Upper lobe of right lung (tissue), 1 donor: Measurements from ENCODE around the gene LYAR. TPM values are rescaled to one million over a fixed set of nuclear protein-coding genes. Genes with fewer than 3 reads are reported as not detected.

Experiments
- ATAC-seq: fragments of 200-7000 bp; cut with Tn5 transposase; one replicate; pipeline ENCODE4 v1.9.1; 2020; ENCODE audit warnings: mild to moderate bottlenecking, moderate library complexity
- DNase-seq: peaks from one replicate; pipeline ENCODE4 v3.0.0-alpha.2; 2020
- H3K27ac ChIP-seq: fragments of 200-600 bp; one replicate; pipeline ENCODE4 v1.8.0; 2022
- H3K27me3 ChIP-seq: fragments of 200-600 bp; one replicate; pipeline ENCODE4 v1.8.0; 2022; ENCODE audit warnings: mild to moderate bottlenecking
- H3K36me3 ChIP-seq: fragments of 200-600 bp; one replicate; pipeline ENCODE4 v1.8.0; 2022
- H3K4me1 ChIP-seq: fragments of 200-600 bp; one replicate; pipeline ENCODE4 v1.8.0; 2022
- H3K4me3 ChIP-seq: fragments of 200-600 bp; one replicate; pipeline ENCODE4 v1.8.0; 2022; ENCODE audit warnings: mild to moderate bottlenecking
- H3K9me3 ChIP-seq: fragments of 200-600 bp; one replicate; pipeline ENCODE4 v1.8.0; 2022
- intact Hi-C: fragments of 100-400 bp; cut with DNase I; formaldehyde crosslinking; loops from one replicate; pipeline ENCODE4 v1.11.0; 2022
- total RNA-seq: library from RNA; stranded (reverse); fragmentation: NEBNext Ultra II Directional; extraction: Animal tissue kit (Norgen Biotek cat#: 25700); gene quantifications from one replicate; pipeline ENCODE4 v1.2.1, GENCODE V29; 2021
- TF ChIP-seq, protein P1 (sequence below): fragments of 200-600 bp; IDR thresholded peaks from one replicate; pipeline ENCODE4 v1.8.0; 2022; ENCODE audit warnings: antibody characterized with exemption
- donor health status: DM: no; HTN: yes; CAD: no; lungs with severe emphysema.

LYAR gene
- total RNA-seq, 1 donor from 2014 or later, result 13.3 TPM

DNA sequence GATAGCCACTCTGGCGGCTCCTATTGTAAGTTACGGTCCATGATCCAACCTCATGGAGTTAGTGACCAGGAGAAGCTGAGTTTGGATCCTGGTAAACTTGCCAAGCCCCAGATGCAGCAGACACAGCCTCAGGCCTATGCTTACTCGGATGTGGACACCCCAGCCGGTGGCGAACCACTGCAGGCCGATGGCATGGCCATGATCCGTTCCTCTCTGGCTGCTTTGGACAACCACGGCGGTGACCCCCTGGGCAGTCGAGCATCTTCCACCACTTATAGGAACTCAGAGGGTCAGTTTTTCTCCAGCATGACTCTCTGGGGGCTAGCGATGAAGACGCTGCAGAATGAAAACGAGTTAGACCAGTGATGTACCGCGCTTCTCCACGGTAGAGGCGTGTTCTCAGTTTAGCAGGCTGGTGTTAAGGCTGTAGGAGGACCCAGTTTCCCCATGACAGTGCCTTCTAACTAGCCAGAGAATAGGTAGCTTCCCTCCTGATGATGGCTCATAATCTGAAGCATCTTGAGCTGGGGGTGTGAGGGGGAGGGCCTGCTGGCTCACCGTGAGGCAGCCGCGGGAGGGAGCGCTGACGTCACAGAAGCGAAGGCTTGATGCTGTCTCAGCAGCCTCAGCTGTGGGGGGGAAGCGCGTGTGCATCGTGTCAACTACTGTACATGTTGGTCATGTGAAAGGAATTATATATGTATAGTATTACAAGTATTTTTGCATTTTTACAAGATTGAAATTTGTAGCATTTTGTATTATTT lies 31.2 kb upstream of the LYAR start:
- H3K36me3 ChIP-seq, result peaks cover 55% of the 10 kb centered on the region
- no peak for ATAC-seq
- no peak overlapping the region for H3K4me3 ChIP-seq
- no peaks in the 10 kb centered on the region for H3K9me3 ChIP-seq
- no peaks in the 10 kb centered on the region for H3K4me1 ChIP-seq
- TF ChIP-seq, protein P1, sequence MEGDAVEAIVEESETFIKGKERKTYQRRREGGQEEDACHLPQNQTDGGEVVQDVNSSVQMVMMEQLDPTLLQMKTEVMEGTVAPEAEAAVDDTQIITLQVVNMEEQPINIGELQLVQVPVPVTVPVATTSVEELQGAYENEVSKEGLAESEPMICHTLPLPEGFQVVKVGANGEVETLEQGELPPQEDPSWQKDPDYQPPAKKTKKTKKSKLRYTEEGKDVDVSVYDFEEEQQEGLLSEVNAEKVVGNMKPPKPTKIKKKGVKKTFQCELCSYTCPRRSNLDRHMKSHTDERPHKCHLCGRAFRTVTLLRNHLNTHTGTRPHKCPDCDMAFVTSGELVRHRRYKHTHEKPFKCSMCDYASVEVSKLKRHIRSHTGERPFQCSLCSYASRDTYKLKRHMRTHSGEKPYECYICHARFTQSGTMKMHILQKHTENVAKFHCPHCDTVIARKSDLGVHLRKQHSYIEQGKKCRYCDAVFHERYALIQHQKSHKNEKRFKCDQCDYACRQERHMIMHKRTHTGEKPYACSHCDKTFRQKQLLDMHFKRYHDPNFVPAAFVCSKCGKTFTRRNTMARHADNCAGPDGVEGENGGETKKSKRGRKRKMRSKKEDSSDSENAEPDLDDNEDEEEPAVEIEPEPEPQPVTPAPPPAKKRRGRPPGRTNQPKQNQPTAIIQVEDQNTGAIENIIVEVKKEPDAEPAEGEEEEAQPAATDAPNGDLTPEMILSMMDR, result no peak
- intact Hi-C loops, result no loop called here
- DNase-seq, result peak; percentile 41
- H3K27me3 ChIP-seq, result no peaks in the 10 kb centered on the region
- no peak overlapping the region for H3K27ac ChIP-seq

- intact Hi-C loops, result no loop called here
- DNase-seq (peak; percentile 35), ATAC-seq (no peak)
- no peaks in the 10 kb centered on the region for H3K4me1 ChIP-seq
- no peak overlapping the region for H3K4me3 ChIP-seq
- H3K9me3 ChIP-seq, result no peaks in the 10 kb centered on the region
- TF ChIP-seq, protein P1, result no peak
- peaks cover 61% of the 10 kb centered on the region for H3K36me3 ChIP-seq
- H3K27ac ChIP-seq, result no peak overlapping the region
- no peaks in the 10 kb centered on the region for H3K27me3 ChIP-seq
Observed at GRCh38 chr4:4320528-4320927, 30.6 kb upstream of the LYAR start.

DNA sequence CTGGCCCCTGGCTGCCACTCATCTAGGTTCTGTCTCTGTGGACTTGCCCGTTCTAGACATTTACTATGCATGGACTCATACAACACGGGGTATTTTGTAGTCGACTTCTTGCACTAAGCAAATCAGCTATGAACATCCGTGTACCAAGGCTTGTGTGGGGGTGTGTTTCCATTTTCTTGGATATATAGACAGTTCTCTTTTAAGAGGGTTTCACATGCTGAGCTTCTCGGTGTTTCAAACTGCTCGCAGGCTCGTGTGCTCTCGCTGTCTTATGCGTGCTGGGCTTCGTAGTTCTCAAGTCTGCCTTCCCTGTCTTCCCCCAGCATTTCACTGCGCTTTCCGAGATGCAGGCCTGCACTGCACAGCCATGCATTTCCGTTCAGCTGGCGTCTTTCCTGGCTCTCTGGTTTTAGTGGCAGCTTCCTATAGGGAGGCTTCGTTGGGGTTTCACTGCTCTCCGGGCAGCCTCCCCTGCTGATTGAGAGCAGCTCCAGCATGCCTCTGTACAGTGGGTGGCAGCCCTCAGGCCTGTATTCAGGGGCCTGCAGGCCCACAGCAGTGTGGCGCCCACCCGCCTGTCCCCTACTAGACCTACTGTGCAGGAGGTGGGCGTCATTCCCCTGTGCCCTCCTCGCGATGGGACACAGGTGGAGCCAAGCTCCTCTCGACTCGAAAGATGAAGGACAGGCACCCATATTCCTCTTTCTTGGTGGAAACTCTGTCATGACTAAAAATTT lies 27.7 kb upstream of the LYAR start:
- no peak for ATAC-seq
- H3K4me1 ChIP-seq, result no peaks in the 10 kb centered on the region
- H3K9me3 ChIP-seq, result no peaks in the 10 kb centered on the region
- no peaks in the 10 kb centered on the region for H3K27me3 ChIP-seq
- no peak overlapping the region for H3K27ac ChIP-seq
- intact Hi-C loops, result no loop called here
- TF ChIP-seq, protein P1, result no peak
- peaks cover 87% of the 10 kb centered on the region for H3K36me3 ChIP-seq
- no peak for DNase-seq
- no peak overlapping the region for H3K4me3 ChIP-seq

DNA sequence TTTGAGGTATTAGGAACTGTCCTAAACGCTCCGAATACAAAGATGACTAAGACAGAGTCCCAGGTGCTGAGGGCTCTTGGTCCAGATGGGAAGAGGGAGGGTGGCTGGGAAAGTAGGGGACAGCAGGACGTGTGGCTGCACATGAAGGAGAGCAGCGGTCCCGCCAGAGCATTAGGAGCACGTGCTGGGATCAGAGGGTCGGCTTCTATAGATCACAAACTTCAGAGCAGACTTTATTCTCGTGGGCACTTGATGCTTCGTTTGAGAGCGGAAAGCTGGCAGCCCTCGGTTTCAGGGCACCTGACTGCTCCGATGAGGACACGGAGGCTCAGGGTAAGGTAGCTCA lies 26.2 kb upstream of the LYAR start:
- TF ChIP-seq, protein P1, result no peak
- no peak for DNase-seq
- H3K27me3 ChIP-seq, result no peaks in the 10 kb centered on the region
- ATAC-seq, result no peak
- H3K4me3 ChIP-seq, result no peak overlapping the region
- intact Hi-C loops, result no loop called here
- no peak overlapping the region for H3K27ac ChIP-seq
- no peaks in the 10 kb centered on the region for H3K9me3 ChIP-seq
- H3K36me3 ChIP-seq, result peaks cover 73% of the 10 kb centered on the region
- no peaks in the 10 kb centered on the region for H3K4me1 ChIP-seq

GRCh38 chr4:4315461-4316149 lies 25.7 kb upstream of the LYAR start:
- TF ChIP-seq, protein P1, result no peak
- Histone ChIP-seq H3K9me3 (no peaks in the 10 kb centered on the region), H3K27me3 (no peaks in the 10 kb centered on the region), H3K36me3 (peaks cover 68% of the 10 kb centered on the region), H3K4me1 (no peaks in the 10 kb centered on the region), H3K27ac (no peak overlapping the region), H3K4me3 (no peak overlapping the region)
- ATAC-seq (no peak), DNase-seq (no peak)
- intact Hi-C loops, result no loop called here
